H9 (cell line): ENCODE results near the gene GPATCH2. TPM values are rescaled to one million over a fixed set of nuclear protein-coding genes. Genes with fewer than 3 reads are reported as not detected.

Experiments used
- DNase-seq: peaks from one replicate; pipeline ENCODE4 v3.0.0-alpha.2; 2017
- H2AFZ ChIP-seq: one replicate; pipeline ENCODE4 v1.6.1; 2013; ENCODE audit warnings: mild to moderate bottlenecking, low read length, control low read depth, moderate library complexity
- H2AK5ac ChIP-seq: 2 replicates; pipeline ENCODE4 v1.6.1; 2013; ENCODE audit warnings: low read length, control low read depth, mixed read lengths; ENCODE audit not compliant: insufficient read length
- H2BK120ac ChIP-seq: one replicate; pipeline ENCODE4 v1.6.1; 2013; ENCODE audit warnings: low read depth, mild to moderate bottlenecking, low read length, control low read depth, inconsistent platforms; ENCODE audit not compliant: poor library complexity, severe bottlenecking
- H2BK12ac ChIP-seq: 2 replicates; pipeline ENCODE4 v1.6.1; 2013; ENCODE audit warnings: low read length, control low read depth, mixed read lengths, low read depth; ENCODE audit not compliant: insufficient read length
- H2BK15ac ChIP-seq: 2 replicates; pipeline ENCODE4 v1.6.1; 2013; ENCODE audit warnings: low read depth, low read length, control low read depth
- H2BK20ac ChIP-seq: one replicate; pipeline ENCODE4 v1.6.1; 2013; ENCODE audit warnings: low read depth, mild to moderate bottlenecking, low read length, control low read depth, inconsistent platforms; ENCODE audit not compliant: poor library complexity, severe bottlenecking
- H2BK5ac ChIP-seq: 2 replicates; pipeline ENCODE4 v1.6.1; 2013; ENCODE audit warnings: low read length, control low read depth, mixed read lengths; ENCODE audit not compliant: insufficient read length
- H3K14ac ChIP-seq: 2 replicates; pipeline ENCODE4 v1.6.1; 2013; ENCODE audit warnings: low read length, control low read depth; ENCODE audit not compliant: insufficient read depth
- H3K18ac ChIP-seq: 2 replicates; pipeline ENCODE4 v1.6.1; 2013; ENCODE audit warnings: low read depth, mild to moderate bottlenecking, mixed read lengths, low read length, control low read depth; ENCODE audit not compliant: insufficient read length
- H3K23ac ChIP-seq: 2 replicates; pipeline ENCODE4 v1.6.1; 2013; ENCODE audit warnings: low read length, control low read depth, mixed read lengths, low read depth; ENCODE audit not compliant: insufficient read length
- H3K23me2 ChIP-seq: 2 replicates; pipeline ENCODE4 v1.6.1; 2013; ENCODE audit warnings: low read depth, mild to moderate bottlenecking, mixed read lengths, low read length, control low read depth; ENCODE audit not compliant: insufficient read length, poor library complexity, severe bottlenecking
- H3K27ac ChIP-seq: 2 replicates; pipeline ENCODE4 v1.5.1; 2013; ENCODE audit warnings: low read length, control low read depth, mixed read lengths, low read depth; ENCODE audit not compliant: insufficient read length
- H3K27me3 ChIP-seq: 2 replicates; pipeline ENCODE4 v1.6.1; 2013; ENCODE audit warnings: low read length, control low read depth, inconsistent platforms; ENCODE audit not compliant: insufficient read depth
- H3K4ac ChIP-seq: 2 replicates; pipeline ENCODE4 v1.6.1; 2013; ENCODE audit warnings: low read depth, mild to moderate bottlenecking, control low read depth, inconsistent platforms, low read length, moderate library complexity
- H3K4me1 ChIP-seq: 2 replicates; pipeline ENCODE4 v1.6.1; 2013; ENCODE audit warnings: low read length, control low read depth, inconsistent platforms; ENCODE audit not compliant: insufficient read depth
- H3K4me2 ChIP-seq: 2 replicates; pipeline ENCODE4 v1.6.1; 2013; ENCODE audit warnings: low read length, control low read depth, mixed read lengths; ENCODE audit not compliant: insufficient read length, insufficient read depth
- H3K56ac ChIP-seq: 2 replicates; pipeline ENCODE4 v1.6.1; 2013; ENCODE audit warnings: low read depth, mild to moderate bottlenecking, mixed read lengths, low read length, control low read depth; ENCODE audit not compliant: insufficient read length
- H3K79me1 ChIP-seq: 2 replicates; pipeline ENCODE4 v1.6.1; 2013; ENCODE audit warnings: low read depth, mild to moderate bottlenecking, moderate library complexity, low read length, control low read depth, inconsistent platforms; ENCODE audit not compliant: insufficient read depth, poor library complexity, severe bottlenecking
- H3K79me2 ChIP-seq: 2 replicates; pipeline ENCODE4 v1.6.1; 2013; ENCODE audit warnings: low read length, control low read depth, inconsistent platforms; ENCODE audit not compliant: insufficient read depth
- H3K9ac ChIP-seq: 2 replicates; pipeline ENCODE4 v1.6.1; 2013; ENCODE audit warnings: low read length, control low read depth, mixed read lengths; ENCODE audit not compliant: insufficient read length; ENCODE audit errors: extremely low read depth
- H3K9me3 ChIP-seq: one replicate; pipeline ENCODE4 v1.6.1; 2013; ENCODE audit warnings: low read depth, low read length, inconsistent platforms; ENCODE audit not compliant: control insufficient read depth
- H3T11ph ChIP-seq: one replicate; pipeline ENCODE4 v1.6.1; 2013; ENCODE audit warnings: mild to moderate bottlenecking, low read length, control low read depth, inconsistent platforms
- H4K20me1 ChIP-seq: one replicate; pipeline ENCODE4 v1.6.1; 2013; ENCODE audit not compliant: control insufficient read depth, insufficient read length, insufficient read depth
- H4K5ac ChIP-seq: 2 replicates; pipeline ENCODE4 v1.6.1; 2013; ENCODE audit warnings: low read depth, mild to moderate bottlenecking, mixed read lengths, low read length, control low read depth; ENCODE audit not compliant: insufficient read length
- H4K8ac ChIP-seq: replicated peaks from 2 replicates; pipeline ENCODE4 v1.6.1; 2013; ENCODE audit warnings: low read length, control low read depth, mixed read lengths, low read depth; ENCODE audit not compliant: insufficient read length
- H4K91ac ChIP-seq: 2 replicates; pipeline ENCODE4 v1.6.1; 2013; ENCODE audit warnings: low read depth, mild to moderate bottlenecking, moderate library complexity, mixed read lengths, low read length, control low read depth; ENCODE audit not compliant: insufficient read length
- H3K27ac Mint-ChIP-seq, 3 experiments: 2 replicates in 2 of 3; 3 replicates in 1 of 3; pipeline ENCODE4 v1.8.0; 2020 to 2021; ENCODE audit warnings: mixed read lengths in 3 of 3, mild to moderate bottlenecking in 1 of 3, moderate library complexity in 1 of 3
- H3K27me3 Mint-ChIP-seq: 2 replicates; pipeline ENCODE4 v1.8.0; 2021; ENCODE audit warnings: low read depth, mild to moderate bottlenecking, moderate library complexity, mixed read lengths
- H3K36me3 Mint-ChIP-seq, 3 experiments: 2 replicates in 2 of 3; 3 replicates in 1 of 3; pipeline ENCODE4 v1.8.0; 2020 to 2021; ENCODE audit warnings: low read depth in 3 of 3, mixed read lengths in 3 of 3; ENCODE audit not compliant: insufficient read depth in 1 of 3
- H3K4me1 Mint-ChIP-seq, 2 experiments: 2 replicates each; pipeline ENCODE4 v1.8.0; 2020; ENCODE audit warnings: mixed read lengths in 2 of 2
- H3K4me3 Mint-ChIP-seq, 2 experiments: 2 replicates in 1 of 2; 3 replicates in 1 of 2; pipeline ENCODE4 v1.8.0; 2020 to 2021; ENCODE audit warnings: mild to moderate bottlenecking in 2 of 2, mixed read lengths in 2 of 2, moderate library complexity in 1 of 2
- H3K9me3 Mint-ChIP-seq, 2 experiments: 2 replicates in 1 of 2; 3 replicates in 1 of 2; pipeline ENCODE4 v1.8.0; 2020; ENCODE audit warnings: mild to moderate bottlenecking in 2 of 2, mixed read lengths in 2 of 2, moderate library complexity in 1 of 2
- total RNA-seq: library from RNA; stranded (reverse); gene quantifications from 2 replicates; pipeline ENCODE4 v1.2.1, GENCODE V29; 2021
- TF ChIP-seq, protein P1 (sequence below): fragments of 200-600 bp; sonication (generic); conservative IDR thresholded peaks from 3 replicates; pipeline ENCODE4 v1.8.0; 2021; ENCODE audit warnings: antibody characterized with exemption, mild to moderate bottlenecking

Gene GPATCH2
- total RNA-seq, 1 experiment from 2014 or later: 14.3 TPM

DNA sequence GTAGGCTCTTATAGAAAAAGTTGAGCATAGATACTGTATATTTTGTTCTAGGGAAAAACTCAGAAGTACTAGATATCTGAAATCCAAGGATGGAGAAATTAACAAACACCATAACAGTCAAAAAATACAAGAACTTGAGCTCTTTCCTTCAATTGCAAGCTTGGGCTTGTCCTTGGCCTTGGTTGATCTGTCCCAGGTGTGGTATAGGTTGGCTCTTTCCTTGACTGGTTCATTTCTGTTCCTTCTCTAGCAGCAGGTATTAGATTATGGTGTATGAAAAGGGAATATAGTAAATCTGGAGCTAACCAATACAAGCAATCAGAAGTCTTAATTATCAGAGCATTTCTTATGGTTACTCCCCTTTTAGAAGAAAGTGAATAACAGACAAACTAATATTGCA lies 198.6 kb downstream of the GPATCH2 start:
- H2BK15ac ChIP-seq: no peak overlapping the region
- no peak overlapping the region for H4K5ac ChIP-seq
- H3K4me1 ChIP-seq: no peaks in the 10 kb centered on the region
- H3K23ac ChIP-seq: no peak overlapping the region
- H3K27me3 ChIP-seq: no peaks in the 10 kb centered on the region
- no peaks in the 10 kb centered on the region for H3K9me3 ChIP-seq
- Mint-ChIP-seq H3K36me3 (peaks cover 0 to 16% (median 2%) of the 10 kb centered on the region in 3 experiments; a peak in 3 of 7 replicates), H3K27ac (no peak overlapping the region), H3K9me3 (no peaks in the 10 kb centered on the region), H3K27me3 (no peaks in the 10 kb centered on the region), H3K4me3 (no peak overlapping the region), H3K4me1 (peaks cover 14 to 26% of the 10 kb centered on the region in 2 experiments)
- H3K4me2 ChIP-seq: no peak overlapping the region
- H2BK20ac ChIP-seq: no peak overlapping the region
- H3K23me2 ChIP-seq: no peaks in the 10 kb centered on the region
- no peaks in the 10 kb centered on the region for H3K79me1 ChIP-seq
- no peak overlapping the region for H2BK12ac ChIP-seq
- H4K8ac ChIP-seq: no peak overlapping the region
- TF ChIP-seq, protein P1, sequence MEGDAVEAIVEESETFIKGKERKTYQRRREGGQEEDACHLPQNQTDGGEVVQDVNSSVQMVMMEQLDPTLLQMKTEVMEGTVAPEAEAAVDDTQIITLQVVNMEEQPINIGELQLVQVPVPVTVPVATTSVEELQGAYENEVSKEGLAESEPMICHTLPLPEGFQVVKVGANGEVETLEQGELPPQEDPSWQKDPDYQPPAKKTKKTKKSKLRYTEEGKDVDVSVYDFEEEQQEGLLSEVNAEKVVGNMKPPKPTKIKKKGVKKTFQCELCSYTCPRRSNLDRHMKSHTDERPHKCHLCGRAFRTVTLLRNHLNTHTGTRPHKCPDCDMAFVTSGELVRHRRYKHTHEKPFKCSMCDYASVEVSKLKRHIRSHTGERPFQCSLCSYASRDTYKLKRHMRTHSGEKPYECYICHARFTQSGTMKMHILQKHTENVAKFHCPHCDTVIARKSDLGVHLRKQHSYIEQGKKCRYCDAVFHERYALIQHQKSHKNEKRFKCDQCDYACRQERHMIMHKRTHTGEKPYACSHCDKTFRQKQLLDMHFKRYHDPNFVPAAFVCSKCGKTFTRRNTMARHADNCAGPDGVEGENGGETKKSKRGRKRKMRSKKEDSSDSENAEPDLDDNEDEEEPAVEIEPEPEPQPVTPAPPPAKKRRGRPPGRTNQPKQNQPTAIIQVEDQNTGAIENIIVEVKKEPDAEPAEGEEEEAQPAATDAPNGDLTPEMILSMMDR: no peak
- H2BK120ac ChIP-seq: no peak overlapping the region
- H3K9ac ChIP-seq: no peak overlapping the region
- H3K18ac ChIP-seq: no peak overlapping the region
- no peaks in the 10 kb centered on the region for H4K20me1 ChIP-seq
- no peak overlapping the region for H2AFZ ChIP-seq
- no peak overlapping the region for H4K91ac ChIP-seq
- no peak overlapping the region for H2AK5ac ChIP-seq
- H3K56ac ChIP-seq: no peak overlapping the region
- no peak overlapping the region for H2BK5ac ChIP-seq
- no peaks in the 10 kb centered on the region for H3K79me2 ChIP-seq
- H3T11ph ChIP-seq: no peak overlapping the region
- H3K14ac ChIP-seq: no peak overlapping the region
- no peak overlapping the region for H3K4ac ChIP-seq
- no peak overlapping the region for H3K27ac ChIP-seq
- no peak for DNase-seq
